GM11168 (cell line): ENCODE measurements around the gene NFKB2.

Experiments
- in situ Hi-C: fragments of 300-500 bp; cut with MboI; formaldehyde crosslinking; loops from one replicate; pipeline ENCODE4 v1.12.0; 2022; ENCODE audit warnings: low sequenced_read_pairs; ENCODE audit not compliant: unreplicated experiment

The NFKB2 gene

GRCh38 chr10:102407425-102408130 lies 12.1 kb downstream of the NFKB2 start:
- in situ Hi-C loops = no loop called here

GRCh38 chr10:102408131-102408727 lies 12.7 kb downstream of the NFKB2 start:
- in situ Hi-C loops = no loop called here

DNA sequence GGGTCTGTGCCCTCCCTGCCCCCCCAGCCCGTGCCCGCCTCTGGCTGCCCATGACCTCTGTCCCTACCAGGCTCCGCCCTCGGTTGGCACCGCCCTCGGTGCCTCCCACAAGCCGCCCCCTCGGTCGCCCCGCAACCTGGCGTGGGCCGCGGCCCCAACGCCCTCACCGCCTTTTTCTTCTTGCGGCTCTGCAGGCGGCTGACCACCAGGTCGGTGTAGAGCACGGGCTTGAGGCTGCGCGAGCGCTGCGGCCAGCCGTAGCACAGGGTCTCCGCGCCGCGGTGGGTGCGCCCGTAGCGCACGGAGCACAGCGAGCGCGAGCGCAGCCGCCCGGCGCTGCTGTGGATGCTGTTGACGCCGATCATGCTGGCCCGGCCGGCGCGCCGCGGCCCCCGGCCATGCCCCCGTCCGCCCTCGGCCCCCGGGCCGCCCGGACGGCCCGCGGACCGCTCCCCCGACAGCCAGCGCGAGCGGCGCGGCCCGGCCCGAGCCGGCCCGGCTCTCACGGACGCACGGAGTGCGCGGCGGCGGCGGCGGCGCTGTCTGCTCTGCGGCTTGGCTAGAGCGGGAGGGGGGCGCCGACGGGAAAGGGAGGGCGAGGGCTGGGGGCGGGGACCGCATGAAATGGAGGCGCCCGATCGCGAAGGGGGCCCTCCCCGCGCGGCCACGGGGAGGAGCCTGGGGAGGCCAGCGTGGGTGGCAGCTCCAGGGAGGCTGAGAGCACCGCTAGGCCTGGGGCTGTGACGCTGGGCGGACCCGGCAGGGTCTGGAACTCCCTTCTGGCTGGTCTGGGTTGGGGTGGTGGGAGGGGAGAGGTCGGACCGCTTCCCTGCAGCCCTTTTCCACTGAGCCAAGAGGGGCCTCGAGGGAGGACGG lies 13.5 kb downstream of the NFKB2 start:
- in situ Hi-C loops = no loop called here

DNA sequence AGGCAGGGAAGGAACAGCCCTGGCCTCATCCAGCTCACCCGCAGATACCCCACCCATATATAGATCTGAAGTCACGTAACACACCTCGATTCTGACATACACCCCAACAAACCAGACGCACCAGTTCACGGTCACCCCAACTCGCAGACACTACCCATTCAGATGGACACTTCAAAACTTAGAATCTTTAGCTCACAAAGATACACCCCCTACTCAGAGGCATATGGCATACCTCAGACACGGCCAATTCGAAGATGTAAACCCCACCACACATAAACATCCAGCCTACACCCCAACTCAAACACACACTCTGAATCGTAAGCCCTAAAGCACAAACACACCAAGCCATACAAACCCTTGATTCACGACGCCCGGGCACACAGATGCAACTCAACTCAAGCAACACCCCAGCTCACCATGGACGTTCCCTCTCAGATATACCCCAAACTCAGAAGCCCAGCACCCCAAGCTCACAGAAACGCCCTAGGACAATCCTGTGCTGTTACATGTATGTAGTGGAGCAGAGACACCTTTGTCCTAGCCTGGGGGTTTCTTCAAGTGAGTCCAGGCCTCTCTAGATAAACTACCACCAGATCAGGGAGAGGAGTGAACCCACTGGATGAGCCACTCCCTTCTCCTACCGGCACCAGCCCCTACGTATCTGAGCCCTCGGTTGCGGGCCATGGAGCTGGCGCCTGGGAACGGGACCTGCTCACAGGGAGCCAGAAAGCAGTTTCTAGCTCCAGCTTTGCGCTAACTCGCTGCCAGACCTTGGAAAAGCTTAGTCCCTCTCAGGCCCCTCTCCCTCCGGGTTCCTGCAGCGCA lies 14.3 kb downstream of the NFKB2 start:
- in situ Hi-C loops = no loop called here

DNA sequence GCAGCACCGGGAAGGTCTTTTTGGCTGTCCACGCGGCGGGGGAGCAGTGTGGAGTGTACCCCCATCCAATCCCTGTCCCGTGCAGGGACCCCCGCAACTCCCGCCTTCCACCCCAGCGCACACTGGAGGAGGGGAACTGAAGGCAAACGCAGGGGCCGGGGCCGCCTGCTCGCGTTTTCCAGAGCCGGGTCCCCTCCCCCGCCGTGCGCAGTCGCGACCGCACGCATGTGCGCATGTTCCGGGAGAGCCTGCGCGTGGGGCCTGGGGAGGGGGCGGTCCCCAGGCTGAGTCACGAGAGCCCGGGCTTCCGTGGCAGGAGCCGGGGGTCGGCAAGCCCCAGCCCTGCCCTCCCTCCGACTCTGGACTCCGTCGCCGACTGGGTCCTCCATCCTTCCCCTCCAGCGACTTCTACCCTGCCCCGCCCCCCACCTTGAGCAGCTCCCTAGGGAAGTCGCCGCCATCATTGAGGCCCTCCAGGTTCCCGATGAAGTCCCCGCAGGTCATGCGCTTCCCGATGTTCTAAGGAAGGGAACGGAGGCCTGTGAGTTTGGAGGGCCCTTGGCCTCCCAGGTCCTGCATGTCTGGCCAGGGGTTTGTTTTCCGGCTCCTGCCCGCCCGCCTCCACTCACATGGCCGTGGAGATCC lies 15.0 kb downstream of the NFKB2 start:
- in situ Hi-C loops = no loop called here

GRCh38 chr10:102411341-102412255 lies 16.1 kb downstream of the NFKB2 start:
- in situ Hi-C loops = no loop called here

DNA sequence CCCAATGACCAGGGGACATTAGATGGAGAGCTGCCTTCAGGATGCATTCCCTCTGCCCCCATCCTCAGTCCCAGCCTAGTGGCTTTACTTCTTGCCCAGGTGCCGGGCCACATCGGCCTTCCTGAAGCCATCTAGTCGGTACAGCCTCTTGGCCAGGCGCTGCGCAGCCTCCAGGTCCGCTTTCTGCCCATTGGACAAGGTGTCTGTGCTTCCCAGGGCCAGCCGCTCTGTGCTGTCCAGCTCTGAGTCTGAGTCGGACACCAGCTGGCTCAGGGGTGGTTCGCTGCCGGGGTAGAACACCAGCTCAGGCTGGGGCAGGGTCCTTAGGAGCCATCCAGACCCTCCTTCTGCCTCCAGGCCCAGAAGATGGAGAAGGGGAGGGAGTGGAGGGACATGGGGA lies 16.8 kb downstream of the NFKB2 start:
- in situ Hi-C loops = no loop called here

DNA sequence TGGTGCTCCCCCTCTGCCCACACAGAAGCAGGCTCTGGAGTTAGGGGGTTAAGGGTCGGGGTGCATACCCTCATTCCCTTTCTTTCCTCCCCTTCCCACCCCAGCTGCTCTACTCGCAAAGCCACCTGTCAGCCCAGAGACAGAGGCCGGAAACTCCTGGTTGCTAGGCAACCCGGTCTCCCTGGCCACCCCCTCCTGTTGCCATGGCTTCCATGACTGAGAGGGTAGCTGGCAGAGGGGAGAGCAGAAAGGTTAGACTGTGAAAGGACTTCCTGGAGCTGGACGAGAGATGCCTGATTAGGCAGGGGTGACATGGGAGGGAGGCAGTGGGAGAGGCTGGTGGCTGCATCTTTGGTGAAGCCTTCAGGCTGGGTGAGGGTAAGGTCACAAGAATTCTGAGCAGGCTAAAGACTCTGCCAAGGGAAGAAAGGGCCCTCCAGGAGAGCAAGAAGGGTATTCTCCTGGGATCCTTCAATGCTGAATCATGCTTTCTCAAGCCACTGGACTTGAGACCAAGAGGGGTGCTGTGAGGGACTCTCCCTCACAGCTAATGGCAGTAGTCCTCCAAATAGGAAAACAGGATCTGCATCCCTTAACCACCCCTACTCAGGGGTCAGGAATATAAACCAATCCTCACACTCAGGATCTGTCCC lies 17.7 kb downstream of the NFKB2 start:
- in situ Hi-C loops = no loop called here

DNA sequence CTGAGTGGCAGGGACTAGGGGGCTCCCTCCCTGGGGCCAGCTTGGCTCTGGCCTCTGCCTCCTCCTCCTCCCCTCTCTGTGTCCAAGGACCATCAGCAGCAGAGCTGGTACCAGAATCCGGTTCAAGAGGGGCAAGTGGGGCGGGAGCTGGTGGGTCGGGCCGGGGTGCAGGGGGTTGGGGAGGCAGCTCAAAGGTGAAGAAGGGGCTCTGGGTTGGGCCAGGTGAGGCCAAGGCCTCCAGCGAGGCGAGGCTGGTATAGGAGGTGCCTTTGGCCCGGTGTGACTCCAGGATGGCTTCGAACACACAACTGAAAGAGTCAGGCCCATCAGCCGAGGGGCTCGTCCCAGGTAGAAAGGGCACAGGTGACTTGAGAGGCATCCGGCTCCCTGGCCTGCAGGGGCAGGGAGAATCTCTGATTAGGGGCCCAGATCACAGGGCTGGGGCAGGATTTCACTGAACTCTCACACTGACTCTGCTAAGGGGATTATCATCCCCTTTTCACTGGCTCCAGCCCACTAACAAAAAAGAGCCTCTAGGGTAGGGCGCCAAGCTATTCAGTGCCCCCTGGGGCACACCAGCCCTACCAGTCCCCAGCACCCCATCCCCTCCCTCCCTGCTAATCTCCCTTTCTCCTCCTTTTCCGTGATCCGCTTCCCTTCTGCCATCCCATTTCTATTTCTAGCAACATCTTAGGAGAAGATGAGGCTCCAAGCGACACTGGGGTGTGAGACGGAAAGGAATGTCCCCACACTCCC lies 18.5 kb downstream of the NFKB2 start:
- in situ Hi-C loops = no loop called here

DNA sequence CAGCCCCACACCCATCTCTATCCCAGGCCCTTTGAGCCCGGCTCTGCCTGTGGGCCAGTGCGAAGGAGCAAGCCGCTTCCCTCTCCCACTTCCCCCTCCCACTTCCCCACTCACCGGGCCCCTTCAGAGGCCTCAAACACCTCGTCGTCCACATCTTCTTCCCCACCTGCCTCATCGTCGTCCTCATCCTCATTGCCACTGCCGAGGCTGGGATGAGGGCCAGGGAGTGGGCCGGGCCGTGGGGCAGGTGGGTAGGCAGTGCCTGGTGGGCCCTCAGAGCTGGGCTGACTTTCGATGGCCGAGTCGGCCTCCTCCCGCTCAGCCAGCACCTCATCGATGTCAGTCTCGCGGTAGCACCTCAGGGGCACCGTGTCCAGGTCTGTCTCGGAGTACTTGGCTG lies 19.2 kb downstream of the NFKB2 start:
- in situ Hi-C loops = no loop called here

DNA sequence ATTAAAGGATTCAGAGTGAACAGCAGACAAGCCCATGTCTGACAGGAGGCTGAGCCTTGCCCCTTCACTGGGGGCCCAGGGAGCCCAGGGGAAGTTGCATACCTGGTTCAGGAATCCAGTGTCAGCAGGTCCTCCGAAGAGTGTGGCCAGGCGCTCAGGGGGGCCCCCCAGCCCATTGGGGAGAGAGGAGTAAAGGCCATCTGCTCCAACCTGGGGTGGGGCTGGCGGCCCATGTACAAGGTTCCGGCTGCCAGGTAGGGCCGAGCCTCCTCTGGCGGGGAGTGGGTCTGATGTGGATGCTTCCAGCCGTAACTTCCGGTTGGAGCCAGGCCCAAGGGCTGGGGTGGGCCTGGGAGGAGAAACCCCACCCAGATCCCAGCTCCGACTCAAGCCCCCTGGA lies 20.8 kb downstream of the NFKB2 start:
- in situ Hi-C loops = no loop called here

- in situ Hi-C loops = no loop called here
Observed at GRCh38 chr10:102416695-102417094, 21.2 kb downstream of the NFKB2 start.

DNA sequence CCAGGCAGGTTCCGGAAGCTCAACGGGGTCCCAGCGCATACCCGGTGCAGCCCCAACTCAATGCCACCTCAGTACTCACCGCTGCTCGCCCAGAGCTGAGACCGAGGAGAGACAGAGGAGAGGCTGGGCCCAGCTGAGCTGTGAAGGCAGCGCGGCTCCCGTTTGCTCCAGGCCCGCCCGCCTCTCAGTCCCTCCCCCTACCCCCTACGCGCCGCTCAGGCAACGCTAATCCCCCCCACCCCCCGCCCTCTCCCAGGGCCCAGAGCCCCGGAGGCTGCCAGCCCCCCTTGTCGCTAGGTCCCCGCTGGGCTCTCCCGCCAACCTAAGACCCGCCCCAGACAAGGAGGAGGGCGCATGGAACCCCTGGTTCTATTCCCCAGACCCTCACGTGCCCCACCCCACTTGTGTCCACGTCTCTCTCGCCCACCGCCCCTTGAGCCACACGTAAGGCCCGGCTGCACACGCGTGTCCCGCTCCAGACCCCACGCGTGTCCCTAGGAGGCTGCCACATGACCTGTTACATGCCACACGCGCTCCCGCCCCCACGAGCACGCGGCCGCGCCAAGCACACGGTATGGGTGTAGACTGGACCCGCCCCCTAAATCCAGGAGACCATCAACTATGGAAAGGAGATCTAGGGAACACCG lies 23.2 kb downstream of the NFKB2 start, which contains the start of gene PSD:
Gene PSD, minus strand, starts transcription at position 164 of the 647 bp plus-strand sequence. CDS start 1,747 bp downstream, outside the sequence.
- in situ Hi-C loops = no loop called here

GRCh38 chr10:102419269-102420180 lies 24.0 kb downstream of the NFKB2 start:
- in situ Hi-C loops = no loop called here

- in situ Hi-C loops = no loop called here
Observed at GRCh38 chr10:102420181-102420713, 24.7 kb downstream of the NFKB2 start.
